GM21390 (cell line): ENCODE results near the gene CHD2.

Source experiments
- ATAC-seq: cut with Tn5 transposase; IDR thresholded peaks from one replicate; pipeline ENCODE4 v1.9.1; 2021; ENCODE audit not compliant: unreplicated experiment

The CHD2 gene

GRCh38 chr15:92930054-92930621 lies 30.0 kb downstream of the CHD2 start:
- no peak for ATAC-seq

- ATAC-seq = no peak
These were observed 30.7 kb downstream of the CHD2 start for GRCh38 chr15:92930776-92931175.

DNA sequence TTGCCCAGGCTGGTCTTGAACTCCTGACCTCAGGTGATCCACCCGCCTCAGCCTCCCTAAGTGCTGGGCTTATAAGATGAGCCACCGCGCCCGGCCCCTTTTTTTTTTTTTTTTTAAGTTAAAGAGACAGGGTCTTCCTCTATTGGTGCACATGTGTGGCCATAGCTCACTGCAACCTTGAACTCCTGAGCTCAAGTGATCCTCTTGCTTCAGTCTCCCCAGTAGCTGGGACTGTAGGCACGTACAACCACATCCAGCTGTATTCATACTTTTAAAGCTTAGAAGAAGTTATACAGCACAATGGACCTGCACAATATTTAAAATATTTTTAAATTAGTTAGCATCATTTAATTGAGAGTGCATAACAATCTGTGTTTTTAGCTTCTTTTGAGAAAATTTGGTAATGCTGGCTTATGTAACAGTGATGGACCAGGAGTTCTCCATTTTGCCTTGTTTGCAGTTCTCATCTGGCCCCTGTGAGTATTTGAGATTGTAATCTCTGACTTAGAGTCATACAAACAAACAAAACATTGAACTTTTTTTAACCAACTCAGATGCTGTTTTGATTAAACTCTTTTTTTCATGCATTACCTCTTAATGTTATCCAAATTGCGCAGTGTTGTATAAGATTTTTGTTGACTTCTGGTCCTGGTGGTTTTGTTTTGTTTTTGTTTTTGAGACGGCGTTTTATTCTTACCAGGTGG lies 33.0 kb downstream of the CHD2 start:
- no peak for ATAC-seq

DNA sequence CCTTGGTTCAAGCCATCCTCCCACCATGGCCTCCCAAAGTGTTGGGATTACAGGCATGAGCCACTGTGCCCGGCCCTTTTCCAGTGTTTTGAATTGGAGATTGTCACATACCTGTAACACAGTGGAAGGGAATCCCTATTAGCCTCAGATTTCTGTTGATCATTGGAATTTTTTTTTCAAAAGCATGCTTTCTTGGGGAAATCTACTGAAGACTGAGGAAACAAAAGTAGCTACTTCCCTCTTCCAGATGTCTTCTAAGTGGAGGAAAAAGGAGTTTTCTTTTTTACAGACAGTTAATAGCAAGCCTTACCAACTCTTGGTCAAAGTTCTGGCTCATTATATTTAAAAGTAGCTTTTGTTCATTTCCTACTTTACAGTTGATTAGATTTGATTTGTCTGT lies 33.7 kb downstream of the CHD2 start:
- no peak for ATAC-seq

DNA sequence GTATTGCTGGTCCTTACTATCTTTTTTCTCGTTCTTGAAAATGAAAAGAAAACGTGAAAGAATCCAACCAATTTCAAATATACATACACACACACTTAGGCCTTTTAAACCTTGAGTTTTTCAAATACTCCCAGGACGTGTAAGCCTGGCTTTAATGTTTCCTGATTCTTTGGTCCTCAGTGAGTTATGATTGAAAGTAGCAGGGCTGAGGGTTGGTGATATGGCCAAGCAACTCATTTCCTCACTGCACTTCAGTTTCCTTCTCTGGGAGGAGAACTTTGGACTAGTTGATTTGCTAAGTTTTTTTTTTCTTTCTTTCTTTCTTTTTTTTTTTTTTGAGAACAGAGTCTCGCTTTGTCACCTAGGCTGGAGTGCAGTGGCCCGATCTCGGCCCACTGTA lies 34.6 kb downstream of the CHD2 start:
- no peak for ATAC-seq

DNA sequence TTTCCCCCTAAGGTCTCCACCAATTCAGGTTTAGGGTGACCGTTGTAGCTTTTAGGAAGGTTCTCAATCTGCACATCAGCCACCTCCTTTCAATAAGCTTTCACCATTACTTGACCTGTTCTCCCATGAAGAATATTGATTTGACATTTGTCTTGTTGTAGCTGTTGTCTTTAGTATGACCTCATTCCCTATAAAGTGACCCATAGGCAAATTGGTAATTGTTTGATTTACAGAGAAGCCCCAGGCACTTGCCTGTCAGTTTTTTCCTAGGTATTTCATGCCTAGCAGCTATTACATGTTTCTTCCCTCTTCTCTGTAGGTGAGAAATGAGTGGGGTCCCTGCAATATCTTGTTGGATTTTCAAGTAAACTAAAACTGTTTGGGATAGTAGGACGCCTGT lies 36.0 kb downstream of the CHD2 start:
- ATAC-seq = no peak

GRCh38 chr15:92936693-92937092 lies 36.6 kb downstream of the CHD2 start:
- no peak for ATAC-seq

DNA sequence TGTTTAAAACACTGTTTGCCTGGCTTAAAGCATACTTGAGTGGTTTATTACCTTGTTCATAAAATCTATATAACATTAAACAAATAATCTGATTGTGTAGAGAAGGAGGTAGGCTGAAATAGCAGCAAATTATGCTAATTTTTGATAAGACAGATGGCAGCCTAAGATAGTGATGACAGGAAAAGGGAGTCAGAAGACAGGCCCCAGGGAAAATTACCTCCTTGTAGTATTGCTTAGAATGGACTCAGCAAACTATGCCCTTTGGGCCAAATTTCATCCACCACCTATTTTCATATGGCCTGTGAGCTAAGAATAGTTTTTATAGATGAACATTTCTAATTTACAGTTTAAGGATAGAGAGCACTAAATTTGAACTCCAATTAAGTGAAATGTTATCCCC lies 37.8 kb downstream of the CHD2 start:
- no peak for ATAC-seq

DNA sequence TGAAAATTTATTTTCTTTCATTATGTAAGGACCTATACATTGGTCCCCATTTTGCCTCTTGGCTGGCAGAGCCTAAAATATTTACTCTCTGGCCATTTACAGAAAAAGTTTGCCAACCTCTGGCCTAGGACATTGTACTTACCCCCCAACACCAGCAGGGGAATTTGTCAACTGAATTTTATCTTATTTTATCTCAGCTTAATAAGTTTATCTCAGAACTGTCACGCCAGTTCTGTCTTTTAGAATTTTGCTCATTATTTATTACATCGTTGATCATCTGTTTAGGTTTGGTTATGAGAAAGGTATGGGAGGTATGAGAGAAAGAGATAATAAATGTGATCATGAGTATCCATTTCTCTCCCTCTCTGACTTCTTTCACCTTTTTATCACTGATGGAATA lies 38.3 kb downstream of the CHD2 start:
- ATAC-seq = no peak

DNA sequence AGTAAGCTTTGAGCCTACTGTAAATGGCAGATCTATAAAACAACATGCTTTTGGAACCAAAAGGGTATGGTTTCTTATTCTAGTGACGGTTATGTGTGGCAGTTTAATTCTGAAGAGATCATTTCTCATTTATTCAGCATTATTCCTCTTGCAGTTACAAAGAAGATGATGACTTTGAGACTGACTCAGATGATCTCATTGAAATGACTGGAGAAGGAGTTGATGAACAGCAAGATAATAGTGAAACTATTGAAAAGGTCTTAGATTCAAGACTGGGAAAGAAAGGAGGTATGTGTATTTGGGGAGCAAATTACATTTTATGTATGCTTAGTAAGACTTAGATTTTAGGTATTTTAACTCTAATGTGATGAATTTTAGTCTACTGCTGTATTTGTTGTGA lies 41.5 kb downstream of the CHD2 start:
- ATAC-seq = no peak

GRCh38 chr15:92942706-92943105 lies 42.6 kb downstream of the CHD2 start:
- no peak for ATAC-seq

GRCh38 chr15:92943581-92943980 lies 43.5 kb downstream of the CHD2 start:
- no peak for ATAC-seq

DNA sequence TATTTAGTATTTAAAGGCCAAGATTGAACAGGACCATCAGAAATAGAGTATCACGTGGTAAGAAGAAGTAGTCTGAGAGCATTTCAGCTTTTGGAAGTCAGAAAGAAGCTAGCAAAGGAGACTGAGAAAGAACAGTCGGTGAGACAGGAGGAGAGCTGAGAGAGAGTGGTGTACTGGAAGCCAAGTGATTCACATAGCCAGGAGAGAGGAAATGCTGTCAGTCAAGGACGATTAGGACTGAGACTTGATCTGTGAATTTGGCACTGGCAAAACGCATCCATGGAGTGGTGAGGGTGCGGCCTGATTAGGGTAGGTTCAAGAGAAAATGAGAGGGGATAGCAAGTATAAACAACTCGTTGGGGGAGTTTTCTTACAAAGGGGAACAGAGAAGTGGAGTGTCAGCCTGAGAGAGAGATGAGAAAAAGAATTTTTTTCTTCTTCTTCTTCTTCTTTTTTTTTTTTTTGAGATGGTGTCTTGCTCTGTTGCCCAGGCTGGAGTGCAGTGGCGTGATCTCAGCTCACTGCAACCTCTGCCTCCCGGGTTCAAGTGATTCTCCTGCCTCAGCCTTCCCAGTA lies 44.9 kb downstream of the CHD2 start:
- no peak for ATAC-seq

DNA sequence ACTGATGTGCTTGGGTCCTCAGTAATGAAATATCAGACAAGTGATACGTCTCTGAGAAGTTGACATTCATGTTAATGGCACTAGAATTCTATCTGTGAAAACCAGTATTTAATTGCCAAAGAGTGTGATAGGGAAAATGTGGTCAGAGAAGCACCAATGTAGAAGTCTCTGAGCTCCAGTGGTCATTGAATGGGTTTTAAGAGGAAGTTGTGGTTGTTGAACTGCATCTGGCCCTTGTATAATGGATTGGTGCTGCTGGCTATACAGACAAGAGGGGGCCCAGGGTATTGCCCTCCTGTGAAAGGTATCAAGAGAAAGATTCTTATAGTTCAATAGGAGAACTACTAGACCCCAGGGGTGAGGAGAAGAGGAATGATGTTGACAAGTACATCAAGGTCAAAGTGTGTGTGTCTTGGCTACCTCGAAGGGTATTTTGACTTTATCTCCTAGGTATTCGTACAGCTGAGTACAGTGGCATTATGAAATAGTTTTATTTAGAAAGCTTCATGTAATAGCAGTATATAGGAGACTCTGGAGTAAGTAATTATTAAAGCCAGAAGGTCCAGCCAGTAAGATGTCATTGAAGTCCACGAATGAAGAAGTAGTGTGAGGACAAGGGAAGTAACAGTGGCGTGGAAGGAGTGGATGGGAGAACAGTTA lies 47.1 kb downstream of the CHD2 start:
- no peak for ATAC-seq

- ATAC-seq = no peak
These were observed 49.6 kb downstream of the CHD2 start for GRCh38 chr15:92949604-92950249.

GRCh38 chr15:92951800-92952457 lies 51.8 kb downstream of the CHD2 start:
- ATAC-seq = no peak

- ATAC-seq = no peak
These were observed 52.3 kb downstream of the CHD2 start for GRCh38 chr15:92952458-92952850.

GRCh38 chr15:92953566-92953965 lies 53.4 kb downstream of the CHD2 start:
- ATAC-seq = no peak

DNA sequence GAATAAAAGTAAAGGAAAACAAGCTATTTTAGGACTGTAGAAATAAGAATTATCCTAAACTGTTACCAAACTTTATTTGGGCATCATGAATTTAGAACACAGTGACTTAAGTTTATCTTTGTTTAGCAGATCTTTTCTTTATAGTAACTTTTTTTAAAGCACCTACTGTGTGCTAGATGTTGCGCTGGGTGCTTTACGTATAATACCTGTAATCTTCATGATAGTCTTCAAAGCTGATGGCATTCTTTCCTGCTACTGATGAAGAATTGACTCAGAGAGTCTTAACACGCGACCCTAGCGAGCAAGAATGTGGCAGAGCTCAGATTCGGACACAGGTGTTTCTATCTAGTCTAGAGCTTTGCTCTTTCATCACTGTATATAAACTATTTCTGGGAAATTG lies 53.9 kb downstream of the CHD2 start:
- ATAC-seq = no peak

DNA sequence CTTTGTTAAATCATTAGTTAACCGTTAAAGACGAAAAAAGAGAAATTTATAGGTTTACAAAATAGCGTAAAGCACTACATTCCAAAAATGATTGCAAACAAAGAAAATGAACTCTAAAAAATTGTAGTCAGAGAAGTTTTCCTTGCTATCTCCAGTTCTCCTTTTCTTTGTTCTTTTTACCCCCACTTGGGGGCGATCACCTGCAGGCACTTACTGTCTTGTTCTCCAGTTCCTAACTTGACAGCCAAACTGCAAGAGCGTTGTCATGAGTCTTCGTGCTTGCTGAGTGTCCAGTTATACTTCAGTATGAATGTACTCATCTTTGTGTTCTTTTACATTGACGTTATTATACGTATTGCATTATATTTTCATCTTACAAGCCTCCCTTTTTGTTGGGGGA lies 54.5 kb downstream of the CHD2 start:
- no peak for ATAC-seq

- no peak for ATAC-seq
These were observed 55.6 kb downstream of the CHD2 start for GRCh38 chr15:92955706-92956105.
